GM23338 (cell line): ENCODE data around the gene REG1B. TPM values are rescaled to one million over a fixed set of nuclear protein-coding genes. Genes with fewer than 3 reads are reported as not detected.

Source experiments
- ATAC-seq: fragments of 200-7000 bp; cut with Tn5 transposase; 3 replicates; pipeline ENCODE4 v1.9.1; 2020
- DNase-seq: peaks from one replicate; pipeline ENCODE4 v3.0.0-alpha.2; 2015; ENCODE audit warnings: low spot score
- H2AFZ ChIP-seq: fragments of 200-600 bp; sonication (generic); 2 replicates; pipeline ENCODE4 v1.8.0; 2016; ENCODE audit warnings: antibody characterized with exemption, mild to moderate bottlenecking, moderate library complexity
- H3F3A ChIP-seq: fragments of 200-600 bp; sonication (generic); replicated peaks from 2 replicates; pipeline ENCODE4 v1.8.0; 2017; ENCODE audit warnings: antibody characterized with exemption, mixed run types, low read depth
- H3K27ac ChIP-seq: fragments of 200-600 bp; sonication (generic); 2 replicates; pipeline ENCODE4 v1.6.1; 2016; ENCODE audit warnings: low read depth
- H3K27me3 ChIP-seq: fragments of 200-600 bp; sonication (generic); 2 replicates; pipeline ENCODE4 v1.8.0; 2016; ENCODE audit warnings: mild to moderate bottlenecking, mixed run types, moderate library complexity; ENCODE audit not compliant: insufficient read depth
- H3K36me3 ChIP-seq: fragments of 200-600 bp; sonication (generic); 2 replicates; pipeline ENCODE4 v1.8.0; 2016; ENCODE audit warnings: mild to moderate bottlenecking; ENCODE audit not compliant: insufficient read depth
- H3K4me1 ChIP-seq: fragments of 200-600 bp; sonication (generic); 2 replicates; pipeline ENCODE4 v1.8.0; 2016; ENCODE audit warnings: mild to moderate bottlenecking, moderate library complexity; ENCODE audit not compliant: insufficient read depth
- H3K4me2 ChIP-seq: fragments of 200-600 bp; sonication (generic); 2 replicates; pipeline ENCODE4 v1.7.1; 2017; ENCODE audit warnings: mixed run types
- H3K4me3 ChIP-seq: fragments of 200-600 bp; sonication (generic); 2 replicates; pipeline ENCODE4 v1.6.1; 2016; ENCODE audit warnings: mixed run types
- H3K79me2 ChIP-seq: fragments of 200-600 bp; sonication (generic); replicated peaks from 2 replicates; pipeline ENCODE4 v1.8.0; 2017; ENCODE audit warnings: mild to moderate bottlenecking; ENCODE audit not compliant: insufficient read depth
- H3K9me2 ChIP-seq: fragments of 200-600 bp; sonication (generic); 2 replicates; pipeline ENCODE4 v1.8.0; 2017; ENCODE audit not compliant: insufficient read depth
- H4K20me1 ChIP-seq: fragments of 200-600 bp; sonication (generic); replicated peaks from 2 replicates; pipeline ENCODE4 v1.8.0; 2017; ENCODE audit warnings: mild to moderate bottlenecking; ENCODE audit not compliant: insufficient read depth
- H3K27ac Mint-ChIP-seq: 2 replicates; pipeline ENCODE4 v1.8.0; 2020; ENCODE audit warnings: inconsistent platforms, mild to moderate bottlenecking, moderate library complexity, mixed read lengths
- H3K27me3 Mint-ChIP-seq: 3 replicates; pipeline ENCODE4 v1.8.0; 2022; ENCODE audit warnings: low read depth, mild to moderate bottlenecking, moderate library complexity, mixed read lengths, inconsistent platforms; ENCODE audit not compliant: insufficient read depth, poor library complexity
- H3K36me3 Mint-ChIP-seq: 3 replicates; pipeline ENCODE4 v1.8.0; 2021; ENCODE audit warnings: low read depth, mild to moderate bottlenecking, inconsistent platforms, moderate library complexity, mixed read lengths
- H3K4me1 Mint-ChIP-seq: 3 replicates; pipeline ENCODE4 v1.8.0; 2020; ENCODE audit warnings: mild to moderate bottlenecking, inconsistent platforms, mixed read lengths
- H3K4me3 Mint-ChIP-seq: 3 replicates; pipeline ENCODE4 v1.8.0; 2021; ENCODE audit warnings: moderate library complexity, mild to moderate bottlenecking, inconsistent platforms, mixed read lengths
- H3K9me3 Mint-ChIP-seq: 3 replicates; pipeline ENCODE4 v1.8.0; 2020; ENCODE audit warnings: moderate library complexity, mild to moderate bottlenecking, inconsistent platforms, mixed read lengths
- CREB1 ChIP-seq: fragments of 250-450 bp; sonication (Bioruptor Pico); IDR thresholded peaks from 2 replicates; pipeline ENCODE4 v1.5.0; 2020; ENCODE audit warnings: low read depth, mild to moderate bottlenecking, moderate library complexity
- ETS1 ChIP-seq: IDR thresholded peaks from 2 replicates; pipeline ENCODE4 v1.6.1; 2016; ENCODE audit warnings: antibody characterized with exemption
- polyA plus RNA-seq: library from polyadenylated mRNA; unstranded; fragments of >200 nt; fragmentation: Nextera tagmentation; extraction: Ambion mirVana; gene quantifications from 2 replicates; pipeline ENCODE4 v1.2.1, GENCODE V29; 2016
- total RNA-seq: library from RNA; depleted of rRNA; stranded (reverse); fragments of >200 nt; shearing (Covaris generic); gene quantifications from 2 replicates; pipeline ENCODE4 v1.2.3, GENCODE V29; 2014; rRNA removed

Gene REG1B
- total and polyA plus RNA-seq, 2 experiments from 2014 or later = not detected

GRCh38 chr2:79039944-79040343, 47.8 kb downstream of the REG1B start:
- TF ChIP-seq CREB1 (CRISPR knock-in tag) (no peak), ETS1 (no peak)
- Histone ChIP-seq H3K9me2 (no peaks in the 10 kb centered on the region), H3F3A (no peaks in the 10 kb centered on the region), H3K36me3 (no peaks in the 10 kb centered on the region), H3K4me2 (no peak overlapping the region), H3K27ac (no peak overlapping the region), H4K20me1 (no peaks in the 10 kb centered on the region), H3K27me3 (no peaks in the 10 kb centered on the region), H3K79me2 (no peaks in the 10 kb centered on the region), H3K4me3 (no peak overlapping the region), H2AFZ (no peak overlapping the region), H3K4me1 (no peaks in the 10 kb centered on the region)
- Mint-ChIP-seq H3K9me3 (no peaks in the 10 kb centered on the region), H3K27ac (no peak overlapping the region), H3K4me3 (no peak overlapping the region), H3K4me1 (peaks cover 6% of the 10 kb centered on the region; the same call in 2 of the 3 replicates), H3K27me3 (peaks cover 2% of the 10 kb centered on the region), H3K36me3 (no peaks in the 10 kb centered on the region)
- DNase-seq (no peak), ATAC-seq (no peak)

Other genes with a start within 250 kb of the REG1B start
- gene REG3G, start 62.3 kb downstream of the REG1B start, total RNA-seq = not detected in 2 replicates
- gene REG3G, start 62.3 kb downstream of the REG1B start, polyA plus RNA-seq = not detected in 2 replicates
- not detected in 2 replicates for gene REG1A, start 32.5 kb upstream of the REG1B start, total RNA-seq
- gene REG1A, start 32.5 kb upstream of the REG1B start, polyA plus RNA-seq = not detected in 2 replicates
- not detected in 2 replicates for gene REG3A, start 71.8 kb upstream of the REG1B start, total RNA-seq
- gene REG3A, start 71.8 kb upstream of the REG1B start, polyA plus RNA-seq = not detected in 2 replicates